PFSK-1 (cell line): ENCODE measurements around the gene SOX13.

Source experiments
- FOXP2 ChIP-seq: optimal IDR thresholded peaks from 2 replicates; pipeline ENCODE3; 2011; ENCODE audit warnings: borderline replicate concordance, control low read depth, inconsistent platforms; ENCODE audit not compliant: insufficient read depth; ENCODE audit errors: extremely low read length, extremely low read depth
- POLR2AphosphoS5 ChIP-seq: IDR thresholded peaks from 2 replicates; pipeline ENCODE4 v1.6.1; 2012; ENCODE audit warnings: low read depth, mild to moderate bottlenecking, control low read depth, low read length, moderate library complexity
- SIN3A ChIP-seq: IDR thresholded peaks from 2 replicates; pipeline ENCODE4 v1.6.1; 2012; ENCODE audit warnings: mild to moderate bottlenecking, low read length, moderate library complexity, borderline replicate concordance; ENCODE audit not compliant: insufficient read depth
- TAF1 ChIP-seq: IDR thresholded peaks from 2 replicates; pipeline ENCODE4 v1.6.1; 2012; ENCODE audit warnings: low read length, control low read depth, borderline replicate concordance; ENCODE audit not compliant: insufficient read depth
- TF ChIP-seq, protein P1 (sequence below), 2 experiments: IDR thresholded peaks; 2 replicates each; pipeline versions ENCODE4 v1.6.1 to v1.8.0; 2011 to 2012; ENCODE audit warnings: low read depth in 2 of 2, low read length in 2 of 2, control low read depth in 1 of 2, inconsistent platforms in 1 of 2, mild to moderate bottlenecking in 1 of 2, moderate library complexity in 1 of 2; ENCODE audit not compliant: insufficient read depth in 1 of 2

DNA sequence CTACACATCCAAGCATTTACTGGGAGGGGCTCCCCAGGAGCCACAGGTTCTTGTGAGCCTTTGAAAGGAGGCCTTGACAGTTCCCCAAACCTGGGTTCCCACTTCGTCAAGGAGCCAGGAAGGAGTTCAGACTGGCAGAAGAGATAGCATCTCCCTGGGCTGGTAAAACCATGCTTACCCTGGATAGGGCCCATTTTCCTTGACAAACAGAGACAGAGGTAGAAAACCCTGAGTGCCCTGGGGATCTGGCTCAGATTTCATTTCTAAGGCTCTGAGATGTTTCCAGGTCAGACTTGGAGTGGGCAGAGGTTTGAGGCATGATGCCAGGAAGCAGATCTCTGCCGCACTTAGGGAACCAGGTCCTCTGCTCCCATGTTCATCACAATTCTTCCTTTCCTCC lies 76.2 kb downstream of the SOX13 start:
- TF ChIP-seq POLR2AphosphoS5: no peak
- TF ChIP-seq, protein P1, sequence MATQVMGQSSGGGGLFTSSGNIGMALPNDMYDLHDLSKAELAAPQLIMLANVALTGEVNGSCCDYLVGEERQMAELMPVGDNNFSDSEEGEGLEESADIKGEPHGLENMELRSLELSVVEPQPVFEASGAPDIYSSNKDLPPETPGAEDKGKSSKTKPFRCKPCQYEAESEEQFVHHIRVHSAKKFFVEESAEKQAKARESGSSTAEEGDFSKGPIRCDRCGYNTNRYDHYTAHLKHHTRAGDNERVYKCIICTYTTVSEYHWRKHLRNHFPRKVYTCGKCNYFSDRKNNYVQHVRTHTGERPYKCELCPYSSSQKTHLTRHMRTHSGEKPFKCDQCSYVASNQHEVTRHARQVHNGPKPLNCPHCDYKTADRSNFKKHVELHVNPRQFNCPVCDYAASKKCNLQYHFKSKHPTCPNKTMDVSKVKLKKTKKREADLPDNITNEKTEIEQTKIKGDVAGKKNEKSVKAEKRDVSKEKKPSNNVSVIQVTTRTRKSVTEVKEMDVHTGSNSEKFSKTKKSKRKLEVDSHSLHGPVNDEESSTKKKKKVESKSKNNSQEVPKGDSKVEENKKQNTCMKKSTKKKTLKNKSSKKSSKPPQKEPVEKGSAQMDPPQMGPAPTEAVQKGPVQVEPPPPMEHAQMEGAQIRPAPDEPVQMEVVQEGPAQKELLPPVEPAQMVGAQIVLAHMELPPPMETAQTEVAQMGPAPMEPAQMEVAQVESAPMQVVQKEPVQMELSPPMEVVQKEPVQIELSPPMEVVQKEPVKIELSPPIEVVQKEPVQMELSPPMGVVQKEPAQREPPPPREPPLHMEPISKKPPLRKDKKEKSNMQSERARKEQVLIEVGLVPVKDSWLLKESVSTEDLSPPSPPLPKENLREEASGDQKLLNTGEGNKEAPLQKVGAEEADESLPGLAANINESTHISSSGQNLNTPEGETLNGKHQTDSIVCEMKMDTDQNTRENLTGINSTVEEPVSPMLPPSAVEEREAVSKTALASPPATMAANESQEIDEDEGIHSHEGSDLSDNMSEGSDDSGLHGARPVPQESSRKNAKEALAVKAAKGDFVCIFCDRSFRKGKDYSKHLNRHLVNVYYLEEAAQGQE (IDR thresholded peaks at IDR 0.05; ENCODE audit: insufficient read depth in 1 of 2, low read depth in 2 of 2, low read length in 2 of 2): no peak
- TF ChIP-seq SIN3A: no peak
- no peak for TF ChIP-seq FOXP2
- TF ChIP-seq TAF1: no peak
